Activated CD8-positive, alpha-beta T cell treated with anti-CD3 and anti-CD28 coated beads, Interleukin-2, amount 10 ng/mL, durations not matched to agents 7 days and 5 days (primary cell): Measurements from ENCODE around the gene LHB. TPM values are rescaled to one million over a fixed set of nuclear protein-coding genes. Genes with fewer than 3 reads are reported as not detected.

Experiments
- ATAC-seq: fragments of 150-1000 bp; cut with Tn5 transposase; one replicate; pipeline ENCODE4 v1.10.0; 2021; ENCODE audit warnings: moderate library complexity
- CTCF ChIA-PET: fragments of 350-600 bp; sonication (Branson Sonifier 250); formaldehyde crosslinking; loops from one replicate; lab custom pipeline; 2021; ENCODE audit warnings: antibody characterized with exemption; lab: Charles Lee
- POLR2A ChIA-PET: fragments of 350-600 bp; sonication (Branson Sonifier 250); formaldehyde crosslinking; loops from one replicate; lab custom pipeline; 2021; ENCODE audit warnings: antibody characterized with exemption; lab: Charles Lee
- DNase-seq: peaks from one replicate; pipeline ENCODE4 v3.0.0-alpha.2; 2020
- H3K27ac Mint-ChIP-seq: one replicate; pipeline ENCODE4 v1.8.0; 2021; ENCODE audit warnings: mild to moderate bottlenecking, mixed read lengths
- H3K27me3 Mint-ChIP-seq: one replicate; pipeline ENCODE4 v1.8.0; 2021; ENCODE audit warnings: low read depth, mixed read lengths
- H3K36me3 Mint-ChIP-seq: one replicate; pipeline ENCODE4 v1.8.0; 2021; ENCODE audit warnings: low read depth, mixed read lengths
- H3K4me1 Mint-ChIP-seq: one replicate; pipeline ENCODE4 v1.8.0; 2021; ENCODE audit warnings: low read depth, mixed read lengths
- H3K4me3 Mint-ChIP-seq: one replicate; pipeline ENCODE4 v1.8.0; 2021; ENCODE audit warnings: mild to moderate bottlenecking, mixed read lengths
- H3K9me3 Mint-ChIP-seq: one replicate; pipeline ENCODE4 v1.8.0; 2022; ENCODE audit warnings: mixed read lengths; ENCODE audit not compliant: insufficient read depth
- microRNA-seq: library from miRNA; unstranded; fragments of <30 nt; microRNA quantifications from one replicate; pipeline ENCODE4 v1.2.0, GENCODE V29; 2022
- total RNA-seq, 2 experiments: library from RNA; stranded (reverse); gene quantifications; one replicate each; pipeline ENCODE4 v1.2.3, GENCODE V29; 2021

Gene LHB
- total RNA-seq, 2 experiments from 2014 or later, result not detected

- POLR2A ChIA-PET, result interaction anchor here (0.8 to 1.2 kb wide), 7 partner anchors 8 to 171 kb away, joined by 3 to 4 read pairs (median 3); partner anchors contain the start of gene GYS1
- H3K36me3 Mint-ChIP-seq, result peaks cover 52% of the 10 kb centered on the region
- H3K27ac Mint-ChIP-seq, result no peak overlapping the region
These were observed 46.6 kb downstream of the LHB start for GRCh38 chr19:48970139-48970766.

GRCh38 chr19:48969276-48970138 is 47.4 kb downstream of the LHB start:
- DNase-seq, result no peak
- no peak overlapping the region for H3K27ac Mint-ChIP-seq
- ATAC-seq, result no peak
- H3K27me3 Mint-ChIP-seq, result no peaks in the 10 kb centered on the region
- no peak overlapping the region for H3K4me3 Mint-ChIP-seq
- peaks cover 41% of the 10 kb centered on the region for H3K4me1 Mint-ChIP-seq
- peaks cover 52% of the 10 kb centered on the region for H3K36me3 Mint-ChIP-seq
- ChIA-PET CTCF (interaction anchor here (0.6 to 3.4 kb wide), 14 partner anchors 10 to 187 kb away, joined by 3 to 39 read pairs (median 15); partner anchors contain the start of genes BAX, DHDH, GYS1 and NUCB1), POLR2A (interaction anchor here (0.7 to 1.2 kb wide), 4 partner anchors 69 to 171 kb away, joined by 3 read pairs; partner anchors contain the start of gene NUCB1)
- no peaks in the 10 kb centered on the region for H3K9me3 Mint-ChIP-seq

More at GRCh38 chr19:48970139-48970766, 46.6 kb downstream of the LHB start:
- H3K9me3 Mint-ChIP-seq, result no peaks in the 10 kb centered on the region
- H3K4me1 Mint-ChIP-seq, result peaks cover 36% of the 10 kb centered on the region
- DNase-seq (no peak), ATAC-seq (no peak)
- no peak overlapping the region for H3K4me3 Mint-ChIP-seq
- no peaks in the 10 kb centered on the region for H3K27me3 Mint-ChIP-seq
- CTCF ChIA-PET, result interaction anchor here (0.6 to 3.4 kb wide), 42 partner anchors 8 to 325 kb away, joined by 3 to 39 read pairs (median 4); partner anchors contain the start of genes BAX, CA11, DHDH and GYS1

- CTCF ChIA-PET, result interaction anchor here (1.2 kb wide), 1 partner anchor 173 kb away, joined by 3 read pairs; no protein-coding TSS in a partner anchor
- no peak overlapping the region for H3K27ac Mint-ChIP-seq
- ATAC-seq (no peak), DNase-seq (no peak)
- no peaks in the 10 kb centered on the region for H3K27me3 Mint-ChIP-seq
- POLR2A ChIA-PET, result interaction anchor here (0.7 to 1.1 kb wide), 2 partner anchors 68 to 170 kb away, joined by 3 read pairs; partner anchors contain the start of gene NUCB1
- H3K4me3 Mint-ChIP-seq, result no peak overlapping the region
- no peaks in the 10 kb centered on the region for H3K9me3 Mint-ChIP-seq
- H3K36me3 Mint-ChIP-seq, result peaks cover 50% of the 10 kb centered on the region
- peaks cover 48% of the 10 kb centered on the region for H3K4me1 Mint-ChIP-seq
These were observed 48.1 kb downstream of the LHB start for GRCh38 chr19:48968813-48969218.

GRCh38 chr19:48968179-48968661 is 48.7 kb downstream of the LHB start:
- no peaks in the 10 kb centered on the region for H3K27me3 Mint-ChIP-seq
- ChIA-PET POLR2A (interaction anchor here (1.4 to 5.4 kb wide), 2 partner anchors 67 to 94 kb away, joined by 3 to 54 read pairs; partner anchors contain the start of gene PPP1R15A), CTCF (interaction anchor here (0.7 to 3.8 kb wide), 3 partner anchors 25 to 172 kb away, joined by 3 to 23 read pairs (median 3); partner anchors contain the start of genes GYS1, PPP1R15A and RUVBL2)
- no peak overlapping the region for H3K4me3 Mint-ChIP-seq
- DNase-seq, result no peak
- H3K4me1 Mint-ChIP-seq, result peaks cover 54% of the 10 kb centered on the region
- peaks cover 50% of the 10 kb centered on the region for H3K36me3 Mint-ChIP-seq
- peak overlapping the region; percentile 23 for H3K27ac Mint-ChIP-seq
- ATAC-seq, result no peak
- no peaks in the 10 kb centered on the region for H3K9me3 Mint-ChIP-seq

- ChIA-PET POLR2A (interaction anchor here (1.4 to 5.4 kb wide), 2 partner anchors 66 to 93 kb away, joined by 3 to 54 read pairs; partner anchors contain the start of gene PPP1R15A), CTCF (interaction anchor here (0.7 to 3.8 kb wide), 5 partner anchors 25 to 172 kb away, joined by 3 to 23 read pairs (median 5); partner anchors contain the start of genes DHDH, GYS1, PPP1R15A and RUVBL2)
- no peak for DNase-seq
- ATAC-seq, result no peak
- H3K27me3 Mint-ChIP-seq, result no peaks in the 10 kb centered on the region
- H3K4me1 Mint-ChIP-seq, result peaks cover 59% of the 10 kb centered on the region
- H3K36me3 Mint-ChIP-seq, result peaks cover 46% of the 10 kb centered on the region
- H3K9me3 Mint-ChIP-seq, result no peaks in the 10 kb centered on the region
- H3K4me3 Mint-ChIP-seq, result peak overlapping the region; percentile 96
- H3K27ac Mint-ChIP-seq, result peak overlapping the region; percentile 23
These were observed 49.3 kb downstream of the LHB start for GRCh38 chr19:48967346-48968178.

GRCh38 chr19:48966541-48967345 is 50.1 kb downstream of the LHB start:
- no peak for ATAC-seq
- POLR2A ChIA-PET, result interaction anchor here (0.5 to 5.4 kb wide), 6 partner anchors 11 to 561 kb away, joined by 3 to 54 read pairs (median 4); partner anchors contain the start of genes NUCB1, PPP1R15A and RCN3
- H3K4me1 Mint-ChIP-seq, result peaks cover 67% of the 10 kb centered on the region
- DNase-seq, result peak; percentile 35
- H3K9me3 Mint-ChIP-seq, result no peaks in the 10 kb centered on the region
- CTCF ChIA-PET, result interaction anchor here (1.3 to 3.8 kb wide), 4 partner anchors 26 to 171 kb away, joined by 4 to 23 read pairs (median 6); partner anchors contain the start of genes DHDH, GYS1 and RUVBL2
- no peaks in the 10 kb centered on the region for H3K27me3 Mint-ChIP-seq
- peak overlapping the region; percentile 96 for H3K4me3 Mint-ChIP-seq
- H3K36me3 Mint-ChIP-seq, result peaks cover 53% of the 10 kb centered on the region
- H3K27ac Mint-ChIP-seq, result peak overlapping the region; percentile 96

Small RNAs within 50 kb of the gene (microRNA-seq; reads per million reads assigned to microRNA genes)
- not detected for gene MIR6798

Other genes with a start within 250 kb of the LHB start
- gene BCAT2, start 206.1 kb downstream of the LHB start, total RNA-seq, result 10 to 100 TPM; 47.2 to 48.6 TPM
- 1 to 10 TPM in 1 of 2 experiments, under 1 TPM in 1; 0.89 to 1.1 TPM for gene HSD17B14, start 180.6 kb downstream of the LHB start, total RNA-seq
- 1 to 10 TPM; 4.4 to 4.6 TPM for gene PLEKHA4, start 148.5 kb downstream of the LHB start, total RNA-seq
- gene PPP1R15A, start 144.7 kb downstream of the LHB start, total RNA-seq, result 100 to 1,000 TPM; 104 to 124 TPM
- gene TULP2, start 118.3 kb downstream of the LHB start, total RNA-seq, result not detected
- gene NUCB1, start 116.8 kb downstream of the LHB start, total RNA-seq, result 100 to 1,000 TPM; 229 to 236 TPM
- gene DHDH, start 83.4 kb downstream of the LHB start, total RNA-seq, result 1 to 10 TPM; 1.6 to 1.9 TPM
- 100 to 1,000 TPM; 336 to 350 TPM for gene BAX, start 62.2 kb downstream of the LHB start, total RNA-seq
- gene FTL, start 51.8 kb downstream of the LHB start, total RNA-seq, result 1,000 to 10,000 TPM in 1 of 2 experiments, 100 to 1,000 TPM in 1; 971 to 1,027 TPM
- gene GYS1, start 23.8 kb downstream of the LHB start, total RNA-seq, result 10 to 100 TPM; 54.7 to 57.9 TPM
- 100 to 1,000 TPM; 105 to 106 TPM for gene RUVBL2, start 23.2 kb downstream of the LHB start, total RNA-seq
- gene CGB3, start 7.2 kb upstream of the LHB start, total RNA-seq, result not detected
- gene CGB2, start 14.8 kb upstream of the LHB start, total RNA-seq, result not detected
- not detected for gene CGB1, start 19.8 kb upstream of the LHB start, total RNA-seq
- gene CGB5, start 26.8 kb upstream of the LHB start, total RNA-seq, result not detected
- not detected for gene CGB8, start 32.0 kb upstream of the LHB start, total RNA-seq
- not detected for gene CGB7, start 40.7 kb upstream of the LHB start, total RNA-seq
- gene NTF4, start 47.7 kb upstream of the LHB start, total RNA-seq, result not detected
- not detected for gene KCNA7, start 55.6 kb upstream of the LHB start, total RNA-seq
- gene SNRNP70, start 68.4 kb upstream of the LHB start, total RNA-seq, result 100 to 1,000 TPM; 177 to 193 TPM
- 1 to 10 TPM; 3.7 to 6.3 TPM for gene LIN7B, start 97.3 kb upstream of the LHB start, total RNA-seq
- gene C19orf73, start 102.1 kb upstream of the LHB start, total RNA-seq, result 1 to 10 TPM in 1 of 2 experiments, under 1 TPM in 1; 0.92 to 1.0 TPM
- gene PPFIA3, start 102.5 kb upstream of the LHB start, total RNA-seq, result 1 to 10 TPM; 1.8 to 2.2 TPM
- not detected for gene HRC, start 138.3 kb upstream of the LHB start, total RNA-seq
- not detected for gene TRPM4, start 140.7 kb upstream of the LHB start, total RNA-seq